H1 (cell line): ENCODE results near the gene NID1. TPM values are rescaled to one million over a fixed set of nuclear protein-coding genes. Genes with fewer than 3 reads are reported as not detected.

Experiments
- CTCF ChIA-PET: fragments of 300-600 bp; sonication (Branson Sonifier 250); formaldehyde crosslinking; loops from one replicate; lab custom pipeline; 2021; ENCODE audit not compliant: partially characterized antibody; lab: Charles Lee
- POLR2A ChIA-PET: fragments of 300-600 bp; sonication (Branson Sonifier 250); formaldehyde crosslinking; loops from one replicate; lab custom pipeline; 2021; ENCODE audit warnings: inconsistent platforms; ENCODE audit not compliant: partially characterized antibody; lab: Charles Lee
- DNase-seq, 2 experiments: peaks; one replicate each; pipeline versions ENCODE4 v3.0.0 to v3.0.0-alpha.2; 2010 to 2022; ENCODE audit warnings: low spot score in 2 of 2, low read depth in 1 of 2, mixed read lengths in 1 of 2
- FAIRE-seq: peaks from 2 replicates; lab custom pipeline; 2011; peaks lifted over from hg19 to GRCh38; lab: Jason Lieb, UNC
- H2AFZ ChIP-seq: 2 replicates; pipeline ENCODE4 v1.8.1; 2012; ENCODE audit warnings: low read length, inconsistent platforms
- H2AK5ac ChIP-seq: 2 replicates; pipeline ENCODE4 v1.6.1; 2013; ENCODE audit warnings: low read depth, low read length
- H2BK120ac ChIP-seq: replicated peaks from 2 replicates; pipeline ENCODE3; 2013; ENCODE audit warnings: low read depth, low read length, inconsistent platforms
- H2BK12ac ChIP-seq: 2 replicates; pipeline ENCODE4 v1.6.1; 2013; ENCODE audit warnings: low read depth, low read length
- H2BK15ac ChIP-seq: 2 replicates; pipeline ENCODE4 v1.6.1; 2013; ENCODE audit warnings: low read length
- H2BK20ac ChIP-seq: 2 replicates; pipeline ENCODE4 v1.6.1; 2013; ENCODE audit warnings: low read length
- H2BK5ac ChIP-seq: 2 replicates; pipeline ENCODE4 v1.6.1; 2013; ENCODE audit warnings: low read depth, low read length
- H3K14ac ChIP-seq: 2 replicates; pipeline ENCODE4 v1.6.1; 2013; ENCODE audit warnings: inconsistent platforms; ENCODE audit not compliant: insufficient read length
- H3K18ac ChIP-seq: 2 replicates; pipeline ENCODE4 v1.6.1; 2013; ENCODE audit warnings: low read length; ENCODE audit errors: extremely low read depth
- H3K23ac ChIP-seq: 2 replicates; pipeline ENCODE4 v1.6.1; 2013; ENCODE audit warnings: inconsistent platforms; ENCODE audit not compliant: insufficient read length
- H3K23me2 ChIP-seq: 2 replicates; pipeline ENCODE4 v1.6.1; 2013; ENCODE audit warnings: low read depth, low read length
- H3K27ac ChIP-seq: 2 replicates; pipeline ENCODE4 v1.6.1; 2011; ENCODE audit warnings: low read depth, low read length, inconsistent platforms
- H3K27me3 ChIP-seq, 4 experiments: replicated peaks in 1 of 4; 1 replicate in 1 of 4; 2 replicates in 3 of 4; pipeline versions ENCODE4 v1.6.1 to v1.8.1; 2011 to 2013; ENCODE audit warnings: low read length in 3 of 4, mild to moderate bottlenecking in 3 of 4, inconsistent platforms in 2 of 4, mixed read lengths in 2 of 4, moderate library complexity in 1 of 4; ENCODE audit not compliant: control insufficient read depth in 3 of 4, insufficient read depth in 3 of 4; ENCODE audit errors: extremely low read depth in 1 of 4
- H3K36me3 ChIP-seq, 4 experiments: 2 replicates each; pipeline versions ENCODE4 v1.6.1 to v1.8.1; 2011 to 2013; ENCODE audit warnings: mild to moderate bottlenecking in 4 of 4, low read length in 3 of 4, moderate library complexity in 2 of 4, control low read depth in 1 of 4, inconsistent platforms in 1 of 4; ENCODE audit not compliant: insufficient read depth in 4 of 4, control insufficient read depth in 2 of 4
- H3K4ac ChIP-seq: replicated peaks from 2 replicates; pipeline ENCODE3; 2013; ENCODE audit warnings: low read length, low read depth, mixed read lengths, inconsistent platforms; ENCODE audit not compliant: insufficient read length
- H3K4me1 ChIP-seq, 4 experiments: replicated peaks in 1 of 4; 1 replicate in 1 of 4; 2 replicates in 3 of 4; pipeline versions ENCODE4 v1.6.1 to v1.8.1; 2011 to 2013; ENCODE audit warnings: low read length in 3 of 4, inconsistent platforms in 2 of 4, mixed read lengths in 1 of 4; ENCODE audit not compliant: insufficient read depth in 4 of 4, control insufficient read depth in 3 of 4
- H3K4me2 ChIP-seq, 2 experiments: 2 replicates each; pipeline versions ENCODE4 v1.6.1 to v1.8.1; 2011 to 2013; ENCODE audit warnings: low read depth in 2 of 2, low read length in 2 of 2, control low read depth in 1 of 2, inconsistent platforms in 1 of 2, mild to moderate bottlenecking in 1 of 2; ENCODE audit not compliant: insufficient read depth in 1 of 2
- H3K4me3 ChIP-seq, 4 experiments: fragments of 200-600, 300-600 bp in 1 of 4; sonication (generic), shearing (Covaris generic), sonication (Bioruptor Twin) in 1 of 4; 2 replicates each; pipeline versions ENCODE4 v1.5.1 to v1.8.1; 2011 to 2016; ENCODE audit warnings: low read length in 4 of 4, low read depth in 3 of 4, control low read depth in 2 of 4, inconsistent platforms in 2 of 4, mild to moderate bottlenecking in 2 of 4, mixed read lengths in 1 of 4, moderate library complexity in 1 of 4; ENCODE audit not compliant: insufficient read depth in 2 of 4; ENCODE audit errors: extremely low read depth in 1 of 4
- H3K56ac ChIP-seq: replicated peaks from 2 replicates; pipeline ENCODE3; 2013; ENCODE audit warnings: low read depth, mild to moderate bottlenecking, mixed read lengths, low read length, inconsistent platforms; ENCODE audit not compliant: insufficient read length
- H3K79me1 ChIP-seq: 2 replicates; pipeline ENCODE4 v1.6.1; 2013; ENCODE audit warnings: low read depth, low read length, control low read depth
- H3K79me2 ChIP-seq, 2 experiments: 2 replicates each; pipeline versions ENCODE4 v1.6.1 to v1.8.1; 2012 to 2013; ENCODE audit warnings: low read length in 2 of 2, mild to moderate bottlenecking in 2 of 2, inconsistent platforms in 1 of 2; ENCODE audit not compliant: insufficient read depth in 2 of 2, control insufficient read depth in 1 of 2
- H3K9ac ChIP-seq, 4 experiments: replicated peaks in 1 of 4; 1 replicate in 1 of 4; 2 replicates in 3 of 4; pipeline versions ENCODE4 v1.6.1 to v1.8.1; 2011 to 2013; ENCODE audit warnings: low read depth in 3 of 4, low read length in 3 of 4, control low read depth in 2 of 4, mild to moderate bottlenecking in 2 of 4, moderate library complexity in 2 of 4, inconsistent platforms in 1 of 4; ENCODE audit errors: extremely low read depth in 1 of 4
- H3K9me3 ChIP-seq, 2 experiments: 2 replicates each; pipeline versions ENCODE4 v1.6.1 to v1.8.1; 2012 to 2013; ENCODE audit warnings: mild to moderate bottlenecking in 2 of 2, moderate library complexity in 2 of 2, control low read depth in 1 of 2, inconsistent platforms in 1 of 2, low read depth in 1 of 2, low read length in 1 of 2, mixed read lengths in 1 of 2; ENCODE audit not compliant: insufficient read depth in 2 of 2
- H4K20me1 ChIP-seq, 2 experiments: replicated peaks in 1 of 2; 2 replicates each; pipeline versions ENCODE3 to v1.8.1; 2011 to 2013; ENCODE audit warnings: inconsistent platforms in 2 of 2, low read length in 2 of 2, mild to moderate bottlenecking in 1 of 2; ENCODE audit not compliant: insufficient read depth in 2 of 2, control insufficient read depth in 1 of 2
- H4K5ac ChIP-seq: 2 replicates; pipeline ENCODE4 v1.6.1; 2013; ENCODE audit warnings: low read length, low read depth, mixed read lengths, inconsistent platforms; ENCODE audit not compliant: insufficient read length
- H4K8ac ChIP-seq: 2 replicates; pipeline ENCODE4 v1.8.0; 2013; ENCODE audit warnings: mild to moderate bottlenecking, moderate library complexity, low read length, inconsistent platforms; ENCODE audit not compliant: insufficient read depth; ENCODE audit errors: extremely low read depth
- H4K91ac ChIP-seq: replicated peaks from 2 replicates; pipeline ENCODE3; 2013; ENCODE audit warnings: low read length, mixed read lengths, inconsistent platforms; ENCODE audit not compliant: insufficient read length
- ASH2L ChIP-seq: fragments of 200-600, 300-600 bp; sonication (generic); IDR thresholded peaks from one replicate; pipeline ENCODE4 v1.7.1; 2017; ENCODE audit warnings: low read length
- ATF3 ChIP-seq: IDR thresholded peaks from 2 replicates; pipeline ENCODE4 v1.6.1; 2011; ENCODE audit warnings: low read depth, mild to moderate bottlenecking, low read length; ENCODE audit not compliant: insufficient read depth
- CBX5 ChIP-seq: fragments of 300-800, 300-1000 bp; sonication (generic); IDR thresholded peaks from 2 replicates; pipeline ENCODE4 v1.7.1; 2016; ENCODE audit warnings: antibody characterized with exemption, low read length, low read depth
- CHD1 ChIP-seq: IDR thresholded peaks from 2 replicates; pipeline ENCODE4 v1.6.1; 2012; ENCODE audit warnings: low read depth, low read length, improper control_type of control experiment
- EZH2 ChIP-seq: fragments of 200-600 bp; sonication (generic); IDR thresholded peaks from 2 replicates; pipeline ENCODE4 v1.7.1; 2012; ENCODE audit warnings: low read depth, mild to moderate bottlenecking, moderate library complexity, low read length, inconsistent platforms; ENCODE audit not compliant: severe bottlenecking
- HDAC6 ChIP-seq: IDR thresholded peaks from one replicate; pipeline ENCODE4 v1.7.1; 2012; ENCODE audit warnings: low read depth, mild to moderate bottlenecking, inconsistent platforms, low read length, moderate library complexity
- JUN ChIP-seq: IDR thresholded peaks from 2 replicates; pipeline ENCODE4 v1.6.1; 2011; ENCODE audit warnings: low read depth, mild to moderate bottlenecking, improper control_type of control experiment, low read length
- KDM4A ChIP-seq: IDR thresholded peaks from one replicate; pipeline ENCODE4 v1.7.1; 2012; ENCODE audit warnings: low read depth, mild to moderate bottlenecking, moderate library complexity, low read length, inconsistent platforms; ENCODE audit not compliant: severe bottlenecking
- NRF1 ChIP-seq: IDR thresholded peaks from 2 replicates; pipeline ENCODE4 v1.6.1; 2011; ENCODE audit warnings: mild to moderate bottlenecking, low read depth, low read length, improper control_type of control experiment
- TBP ChIP-seq: IDR thresholded peaks from 2 replicates; pipeline ENCODE4 v1.6.1; 2011; ENCODE audit warnings: low read depth, low read length, improper control_type of control experiment
- USF2 ChIP-seq: IDR thresholded peaks from 2 replicates; pipeline ENCODE4 v1.6.1; 2011; ENCODE audit warnings: low read length, improper control_type of control experiment
- WGBS, 2 experiments: shearing (Covaris generic) in 1 of 2; methylation state at CpG; one replicate each; pipeline versions ENCODE4 v1.1.6 to v1.1.7; 2013 to 2015; ENCODE audit warnings: low lambda C conversion rate in 2 of 2, mixed read lengths in 2 of 2, inconsistent platforms in 1 of 2, low coverage in 1 of 2, missing lambda C conversion rate in 1 of 2; ENCODE audit not compliant: insufficient replicate concordance in 2 of 2, insufficient coverage in 1 of 2, insufficient read length in 1 of 2; ENCODE audit errors: extremely low coverage in 1 of 2, missing lambda C conversion rate in 1 of 2; 5-methylcytosine and 5-hydroxymethylcytosine counted together
- polyA plus RNA-seq, 7 experiments: library from polyadenylated mRNA; depleted of rRNA in 3 of 7; stranded (reverse) in 5 of 7; unstranded in 2 of 7; fragments of >200 nt in 5 of 7; fragments of 200-250 nt in 2 of 7; gene quantifications; 1 replicate in 5 of 7; 2 replicates in 1 of 7; 4 replicates in 1 of 7; pipeline versions ENCODE4 v1.2.1 to v1.2.3, GENCODE V29; 2011 to 2013; ENCODE audit warnings: missing spikeins in 2 of 7, mixed read lengths in 2 of 7
- total RNA-seq: library from RNA; stranded (reverse); fragmentation: NEBNext Ultra II Directional; extraction: Animal tissue kit (Norgen Biotek cat#: 25700); gene quantifications from 2 replicates; pipeline ENCODE4 v1.2.1, GENCODE V29; 2021

Gene NID1
- total and polyA plus RNA-seq, 2 of the 8 experiments (the other 6 are each of a cell fraction or from before 2014, with no cell fraction given), result 20.9 to 25.4 TPM

GRCh38 chr1:235976490-235976889, 88.4 kb downstream of the NID1 start:
- H2BK20ac ChIP-seq, result no peak overlapping the region
- FAIRE-seq (no peak), DNase-seq (no peak)
- H2BK120ac ChIP-seq, result no peak overlapping the region
- no peak overlapping the region for H3K4ac ChIP-seq
- no peaks in the 10 kb centered on the region for H3K79me1 ChIP-seq
- H3K79me2 ChIP-seq, result no peaks in the 10 kb centered on the region
- ChIA-PET POLR2A (no interaction called here), CTCF (no interaction called here)
- H4K8ac ChIP-seq, result no peak overlapping the region
- no peak overlapping the region for H4K91ac ChIP-seq
- H2BK15ac ChIP-seq, result no peak overlapping the region
- 91% methylated on average over 5 of the region's 5 CpGs; no CpG with 5 or more reads in 1 of the 2 experiments for WGBS, 2 experiments
- no peak overlapping the region for H2BK12ac ChIP-seq
- H3K4me1 ChIP-seq, result 0 out of 7 replicates have a peak, but pooled peaks cover 0 to under 1% (median 0%) of the 10 kb centered on the region in 4 experiments
- no peak overlapping the region for H3K56ac ChIP-seq
- TF ChIP-seq KDM4A (no peak), TBP (no peak), EZH2 (no peak), USF2 (no peak), NRF1 (no peak), ASH2L (no peak), JUN (no peak), HDAC6 (no peak), CHD1 (no peak), CBX5 (no peak), ATF3 (no peak)
- H3K27me3 ChIP-seq, result no peaks in the 10 kb centered on the region
- no peak overlapping the region for H3K9ac ChIP-seq
- H3K18ac ChIP-seq, result no peak overlapping the region
- H3K36me3 ChIP-seq, result peaks cover 5 to 32% (median 15%) of the 10 kb centered on the region in 4 experiments; a peak in 6 of 8 replicates
- no peak overlapping the region for H3K4me2 ChIP-seq
- H4K5ac ChIP-seq, result no peak overlapping the region
- H3K14ac ChIP-seq, result no peak overlapping the region
- no peaks in the 10 kb centered on the region for H4K20me1 ChIP-seq
- no peak overlapping the region for H3K27ac ChIP-seq
- no peak overlapping the region for H2BK5ac ChIP-seq
- peaks cover 16 to 18% of the 10 kb centered on the region in 2 experiments for H3K9me3 ChIP-seq
- no peak overlapping the region for H2AK5ac ChIP-seq
- no peaks in the 10 kb centered on the region for H3K23me2 ChIP-seq
- H3K23ac ChIP-seq, result no peak overlapping the region
- no peak overlapping the region for H2AFZ ChIP-seq
- no peak overlapping the region for H3K4me3 ChIP-seq
